GM18505 (cell line): Measurements from ENCODE around the gene ZNF771.

Source experiments
- ATAC-seq: cut with Tn5 transposase; IDR thresholded peaks from one replicate; pipeline ENCODE4 v1.9.1; 2021; ENCODE audit not compliant: unreplicated experiment
- POLR2A ChIP-seq: IDR thresholded peaks from 4 replicates; pipeline ENCODE4 v1.6.1; 2011; ENCODE audit warnings: borderline replicate concordance; ENCODE audit not compliant: insufficient read depth, insufficient read length; ENCODE audit errors: extremely low read depth

Gene ZNF771

GRCh38 chr16:30416624-30417528 lies 9.5 kb downstream of the ZNF771 start:
- no peak for ATAC-seq
- no peak for TF ChIP-seq POLR2A

- peak; percentile 70 for TF ChIP-seq POLR2A
- ATAC-seq, result peak; percentile 79
Observed at GRCh38 chr16:30417529-30418349, 10.3 kb downstream of the ZNF771 start.

- no peak for TF ChIP-seq POLR2A
- no peak for ATAC-seq
Observed at GRCh38 chr16:30418350-30419181, 11.2 kb downstream of the ZNF771 start.

GRCh38 chr16:30421010-30421409 lies 13.6 kb downstream of the ZNF771 start:
- TF ChIP-seq POLR2A, result no peak
- no peak for ATAC-seq

- ATAC-seq, result no peak
- TF ChIP-seq POLR2A, result no peak
Observed at GRCh38 chr16:30428055-30428454, 20.6 kb downstream of the ZNF771 start.

- no peak for TF ChIP-seq POLR2A
- ATAC-seq, result no peak
Observed at GRCh38 chr16:30429418-30429677, 21.9 kb downstream of the ZNF771 start.

GRCh38 chr16:30429678-30430427 lies 22.4 kb downstream of the ZNF771 start, which contains the start of gene DCTPP1:
Gene DCTPP1, minus strand, starts transcription at chr16:30430030. Its CDS starts 50 bp downstream, at chr16:30429980.
- ATAC-seq, result peak; percentile 89
- TF ChIP-seq POLR2A, result peak; percentile 60

- ATAC-seq, result no peak
- TF ChIP-seq POLR2A, result no peak
Observed at GRCh38 chr16:30430428-30430970, 23.1 kb downstream of the ZNF771 start.

GRCh38 chr16:30434852-30435251 lies 27.4 kb downstream of the ZNF771 start:
- TF ChIP-seq POLR2A, result no peak

GRCh38 chr16:30437511-30438046 lies 30.2 kb downstream of the ZNF771 start:
- TF ChIP-seq POLR2A, result no peak
- no peak for ATAC-seq

More at GRCh38 chr16:30434852-30435251, 27.4 kb downstream of the ZNF771 start:
- ATAC-seq, result no peak

GRCh38 chr16:30438835-30439234 lies 31.4 kb downstream of the ZNF771 start:
- no peak for ATAC-seq
- TF ChIP-seq POLR2A, result no peak
